HUES6 (cell line): ENCODE measurements around the gene PHOSPHO2.
A peak's percentile ranks its signal among the peaks of the same experiment; 100 is the strongest.

ENCODE experiments used
- H3K27ac ChIP-seq: 2 replicates; pipeline ENCODE4 v1.7.0; 2013; ENCODE audit warnings: low read depth, mild to moderate bottlenecking, low read length, inconsistent platforms
- H3K27me3 ChIP-seq: 2 replicates; pipeline ENCODE4 v1.6.1; 2013; ENCODE audit warnings: low read length; ENCODE audit not compliant: control insufficient read depth, insufficient read depth
- H3K36me3 ChIP-seq: 2 replicates; pipeline ENCODE4 v1.6.1; 2013; ENCODE audit warnings: low read length; ENCODE audit not compliant: control insufficient read depth, insufficient read depth
- H3K4me1 ChIP-seq: 2 replicates; pipeline ENCODE4 v1.6.1; 2013; ENCODE audit warnings: low read length; ENCODE audit not compliant: control insufficient read depth, insufficient read depth
- H3K4me3 ChIP-seq: 2 replicates; pipeline ENCODE4 v1.5.1; 2013; ENCODE audit warnings: low read depth, low read length
- H3K9ac ChIP-seq: one replicate; pipeline ENCODE4 v1.6.1; 2013; ENCODE audit warnings: mild to moderate bottlenecking, low read length
- H3K9me3 ChIP-seq: 2 replicates; pipeline ENCODE4 v1.6.1; 2013; ENCODE audit warnings: low read depth, low read length; ENCODE audit not compliant: control insufficient read depth, insufficient read depth

Gene PHOSPHO2

DNA sequence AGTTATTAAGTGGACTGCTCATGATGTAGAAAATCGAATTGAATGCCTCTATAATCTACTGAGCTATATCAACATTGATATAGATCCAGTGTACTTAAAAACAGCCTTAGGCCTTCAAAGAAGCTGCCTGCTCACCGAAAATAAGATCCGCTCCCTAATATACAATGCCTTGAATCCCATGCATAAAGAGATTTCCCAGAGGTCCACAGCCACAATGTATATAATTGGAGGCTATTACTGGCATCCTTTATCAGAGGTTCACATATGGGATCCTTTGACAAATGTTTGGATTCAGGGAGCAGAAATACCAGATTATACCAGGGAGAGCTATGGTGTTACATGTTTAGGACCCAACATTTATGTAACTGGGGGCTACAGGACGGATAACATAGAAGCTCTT lies 41.4 kb downstream of the PHOSPHO2 start:
- Histone ChIP-seq H3K27ac (no peak overlapping the region), H3K9me3 (no peaks in the 10 kb centered on the region), H3K4me3 (peak overlapping the region; percentile 77), H3K27me3 (peaks cover 7% of the 10 kb centered on the region; the same call in 1 of the 2 replicates), H3K4me1 (peaks cover 21% of the 10 kb centered on the region), H3K36me3 (peaks cover 14% of the 10 kb centered on the region), H3K9ac (no peak overlapping the region)

- Histone ChIP-seq H3K9ac (no peak overlapping the region), H3K27me3 (peaks cover 7% of the 10 kb centered on the region; the same call in 1 of the 2 replicates), H3K9me3 (no peaks in the 10 kb centered on the region), H3K27ac (no peak overlapping the region), H3K4me3 (peak overlapping the region; percentile 22; the same call in 1 of the 2 replicates), H3K4me1 (peaks cover 21% of the 10 kb centered on the region), H3K36me3 (peaks cover 27% of the 10 kb centered on the region)
Measured at GRCh38 chr2:169736902-169737301, 42.6 kb downstream of the PHOSPHO2 start.

DNA sequence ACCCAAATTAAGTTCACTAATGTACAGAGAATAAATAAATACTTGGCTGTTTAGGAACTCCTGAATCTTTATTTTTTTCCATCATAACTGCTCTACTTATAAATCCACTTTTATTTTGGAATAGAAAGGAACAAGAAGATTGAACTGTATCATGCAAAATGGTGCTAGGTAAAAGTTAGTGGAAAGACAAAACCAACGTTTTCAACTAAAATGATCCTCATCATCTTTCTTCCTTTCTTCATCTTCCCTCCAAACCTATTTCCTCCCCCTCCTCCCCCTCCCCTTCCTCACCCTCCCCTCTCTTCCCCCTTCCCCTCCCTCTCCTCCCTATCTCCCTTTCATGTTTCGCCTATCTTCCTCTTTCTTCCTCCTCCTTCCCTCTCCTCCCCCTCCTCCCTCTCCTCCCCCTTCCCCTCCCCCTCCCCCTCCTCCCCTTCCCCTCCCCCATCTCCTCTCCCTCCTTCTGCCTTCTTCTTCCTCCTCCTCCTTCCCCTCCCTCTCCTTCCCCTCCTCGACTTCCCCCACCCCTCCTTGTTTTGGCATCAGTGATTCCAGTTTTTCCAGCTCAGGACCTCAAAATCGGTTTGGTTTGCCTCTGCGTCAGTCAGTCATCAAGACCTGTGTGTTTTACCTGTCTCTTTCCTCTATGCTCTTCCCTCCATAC lies 44.4 kb downstream of the PHOSPHO2 start:
- Histone ChIP-seq H3K9ac (no peak overlapping the region), H3K36me3 (peaks cover 43% of the 10 kb centered on the region), H3K4me3 (no peak overlapping the region), H3K9me3 (no peaks in the 10 kb centered on the region), H3K4me1 (peaks cover 21% of the 10 kb centered on the region), H3K27ac (no peak overlapping the region), H3K27me3 (no peaks in the 10 kb centered on the region)

- Histone ChIP-seq H3K27ac (no peak overlapping the region), H3K9ac (no peak overlapping the region), H3K4me1 (peaks cover 21% of the 10 kb centered on the region), H3K36me3 (peaks cover 49% of the 10 kb centered on the region), H3K4me3 (no peak overlapping the region), H3K27me3 (no peaks in the 10 kb centered on the region), H3K9me3 (no peaks in the 10 kb centered on the region)
Measured at GRCh38 chr2:169739351-169739750, 45.1 kb downstream of the PHOSPHO2 start.

DNA sequence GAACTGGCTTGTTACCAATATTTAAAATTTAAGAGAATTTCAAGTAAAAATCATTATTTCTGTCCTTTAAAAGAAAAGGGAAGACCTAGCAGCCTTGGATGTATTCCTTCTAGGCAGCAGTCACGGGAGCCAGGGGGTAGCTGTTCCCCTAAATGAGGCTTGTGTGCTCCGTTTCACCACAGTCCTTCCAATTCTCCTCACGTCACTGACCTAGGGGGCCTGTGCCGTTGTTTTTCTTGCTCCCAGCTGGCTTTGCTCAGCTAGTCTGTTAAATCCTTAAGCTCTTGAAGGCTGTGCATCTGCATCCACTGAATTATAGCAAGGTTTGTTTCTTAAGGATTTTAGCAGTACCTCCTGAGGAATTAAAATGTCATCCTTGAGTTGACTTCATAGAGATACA lies 49.3 kb downstream of the PHOSPHO2 start:
- Histone ChIP-seq H3K4me1 (no peaks in the 10 kb centered on the region), H3K27me3 (no peaks in the 10 kb centered on the region), H3K27ac (no peak overlapping the region), H3K36me3 (peaks cover 78% of the 10 kb centered on the region), H3K9me3 (no peaks in the 10 kb centered on the region), H3K4me3 (no peak overlapping the region), H3K9ac (no peak overlapping the region)

DNA sequence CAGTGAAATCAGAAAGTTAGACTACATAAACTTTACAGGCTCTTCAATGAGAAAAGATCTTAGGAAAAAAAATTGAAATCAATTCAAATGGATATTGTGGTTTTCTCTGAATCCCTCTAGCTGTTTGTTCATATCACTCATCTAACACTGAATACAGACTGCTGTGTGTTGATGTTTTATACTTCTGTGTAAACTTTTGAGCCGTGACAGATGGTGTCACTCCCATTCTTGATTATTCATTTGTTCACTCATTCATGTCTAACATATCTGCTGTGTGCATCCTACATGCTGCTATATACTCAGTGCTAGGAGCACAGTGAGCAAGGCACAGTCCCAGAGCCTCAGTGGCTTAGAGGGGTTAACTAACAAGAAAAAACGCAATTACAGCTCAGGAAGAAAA lies 52.0 kb downstream of the PHOSPHO2 start:
- Histone ChIP-seq H3K36me3 (peaks cover 85% of the 10 kb centered on the region), H3K4me1 (no peaks in the 10 kb centered on the region), H3K27ac (no peak overlapping the region), H3K9ac (no peak overlapping the region), H3K9me3 (no peaks in the 10 kb centered on the region), H3K4me3 (no peak overlapping the region), H3K27me3 (no peaks in the 10 kb centered on the region)

DNA sequence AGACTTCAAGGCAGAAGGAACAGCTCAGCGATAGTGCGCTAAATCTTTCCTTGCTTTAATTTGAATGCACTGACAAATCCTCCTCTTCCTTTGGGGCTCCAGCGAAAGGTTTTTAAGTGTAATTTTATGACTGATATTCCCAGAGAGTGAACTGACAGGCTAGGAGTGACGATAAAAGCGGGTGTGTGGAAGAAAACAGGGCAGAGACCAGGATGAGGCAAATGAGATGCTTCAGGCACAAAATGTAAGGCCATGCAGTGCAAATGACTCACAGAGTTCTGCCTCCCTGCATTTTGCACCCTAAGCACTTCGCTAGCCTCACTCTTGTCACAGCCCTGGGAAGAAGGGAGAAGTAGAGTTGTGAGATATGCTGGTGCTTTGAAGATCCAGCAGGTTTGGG lies 54.0 kb downstream of the PHOSPHO2 start:
- H3K4me3 ChIP-seq, result no peak overlapping the region

More for the DNA sequence above, 54.0 kb downstream of the PHOSPHO2 start:
- Histone ChIP-seq H3K27me3 (no peaks in the 10 kb centered on the region), H3K9me3 (no peaks in the 10 kb centered on the region), H3K4me1 (no peaks in the 10 kb centered on the region), H3K27ac (no peak overlapping the region), H3K9ac (no peak overlapping the region), H3K36me3 (peaks cover 67% of the 10 kb centered on the region)
